Stimulated activated CD4-positive, alpha-beta T cell treated with anti-CD3 and anti-CD28 coated beads, Interleukin-15, amount 100 ng/mL, for 1 hour (primary cell): ENCODE data around the gene PPP1R12B.
"Not testable (repeated sequence)": the region's sequence is repeated elsewhere in the genome, so short reads cannot be mapped to it uniquely, and the experiment has no call there.

Experiments
- DNase-seq, 2 donors: peaks; one replicate each; pipeline ENCODE4 v3.0.0-alpha.2; 2020; ENCODE audit warnings: low read depth in 1 of 2, low spot score in 1 of 2

PPP1R12B gene

DNA sequence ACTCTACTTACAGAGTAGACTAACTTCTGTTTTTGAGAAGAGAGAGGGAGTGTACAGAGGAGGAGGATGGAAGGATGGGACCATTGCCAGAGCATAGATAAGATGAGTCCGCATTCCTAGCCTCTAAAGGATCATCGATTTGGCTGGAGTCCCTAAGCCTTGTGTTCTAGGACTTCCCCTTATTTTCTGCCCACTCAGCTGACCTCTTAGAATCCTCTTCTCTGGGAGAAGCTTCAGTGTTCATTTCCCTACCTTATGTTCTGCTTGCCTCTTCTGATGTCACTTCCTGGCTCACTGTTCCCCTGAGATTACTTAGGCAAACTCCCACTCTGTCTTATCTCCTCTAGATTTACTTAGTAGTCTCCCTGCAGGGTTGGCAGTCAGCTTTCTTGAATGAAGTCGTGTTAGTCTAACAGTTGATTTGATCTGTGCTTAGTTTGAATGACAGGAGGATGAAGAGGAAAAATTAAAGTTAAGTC is 205.1 kb downstream of the PPP1R12B start:
- no peak for DNase-seq

DNA sequence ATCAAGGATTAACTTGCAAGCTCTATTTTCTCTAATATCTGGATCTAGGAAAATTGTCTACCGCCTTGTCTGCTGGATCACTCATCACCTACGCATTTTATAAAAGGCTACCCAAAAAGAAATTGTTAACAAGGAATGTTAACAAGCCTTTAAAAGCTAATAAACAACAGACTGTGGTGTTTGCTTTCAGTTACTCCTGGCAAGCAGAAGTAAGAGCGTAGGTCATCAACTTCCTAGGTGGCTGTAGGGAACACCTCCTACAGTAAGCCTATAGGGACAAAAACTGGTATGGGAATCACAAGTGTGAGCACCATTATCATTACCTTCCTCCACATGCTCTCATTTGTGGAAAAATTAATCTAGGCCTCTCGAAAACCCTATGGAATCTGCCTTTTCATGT is 206.1 kb downstream of the PPP1R12B start:
- not testable (repeated sequence) for DNase-seq

GRCh38 chr1:202556037-202556436 is 207.5 kb downstream of the PPP1R12B start:
- DNase-seq: not testable (repeated sequence)

DNA sequence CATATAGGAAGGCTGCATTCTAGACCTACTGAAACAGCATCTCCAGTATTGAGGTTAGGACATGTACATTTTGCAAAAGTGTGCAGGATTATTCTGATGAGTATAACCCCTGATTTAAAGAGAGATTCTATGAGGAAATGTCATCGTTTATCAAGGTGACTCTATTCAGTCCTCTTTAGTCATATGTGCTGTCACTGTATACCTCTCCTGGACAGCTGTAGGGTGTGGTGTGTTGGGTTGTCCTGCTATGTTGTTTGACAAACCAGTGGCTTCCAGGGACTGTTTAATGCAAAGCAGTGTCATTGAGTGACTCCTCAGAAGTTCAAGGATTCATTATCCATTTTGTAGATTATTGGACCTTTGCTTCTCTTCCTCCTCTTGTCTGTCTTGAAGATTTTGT is 209.2 kb downstream of the PPP1R12B start:
- not testable (repeated sequence) for DNase-seq

DNA sequence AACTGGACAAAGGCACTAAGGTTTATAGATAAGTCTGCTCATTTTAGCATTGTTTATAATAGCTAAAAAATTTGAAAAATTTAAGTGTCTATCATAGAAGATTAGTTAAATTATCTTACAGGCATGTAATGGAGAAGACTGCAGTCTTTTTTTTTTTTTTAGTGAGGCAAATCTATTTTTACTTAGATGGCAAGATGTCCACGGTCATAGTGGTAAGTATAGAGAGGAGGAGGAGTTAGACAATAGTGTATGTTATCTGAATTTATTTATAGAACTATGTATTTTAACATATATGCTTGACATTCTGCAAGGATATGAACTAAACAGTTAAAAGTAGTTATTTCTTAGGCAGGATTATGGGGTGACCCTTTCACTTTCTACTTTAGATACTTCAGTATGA is 212.7 kb downstream of the PPP1R12B start:
- no peak for DNase-seq

- no peak for DNase-seq
Measured at GRCh38 chr1:202561726-202562443, 213.4 kb downstream of the PPP1R12B start.

GRCh38 chr1:202562444-202563060 is 214.1 kb downstream of the PPP1R12B start:
- no peak for DNase-seq

DNA sequence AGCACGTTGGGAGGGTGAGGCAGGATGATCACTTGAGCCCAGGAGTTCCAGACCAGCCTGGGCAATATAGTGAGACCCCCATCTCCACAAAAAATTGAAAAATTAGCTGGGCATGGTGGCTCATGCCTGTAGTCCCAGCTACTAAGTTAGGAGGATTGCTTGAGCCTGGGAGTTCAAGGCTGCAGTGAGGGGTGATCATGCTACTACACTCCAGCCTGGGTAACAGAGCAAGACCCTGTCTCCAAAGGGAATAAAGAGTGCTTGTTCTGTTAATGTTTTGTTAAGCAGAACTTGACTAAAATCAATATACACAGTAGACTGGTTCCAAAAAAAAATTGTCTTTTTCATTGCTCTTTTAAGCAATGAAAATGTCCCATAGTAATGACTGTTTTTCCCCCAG is 215.3 kb downstream of the PPP1R12B start:
- no peak for DNase-seq

DNA sequence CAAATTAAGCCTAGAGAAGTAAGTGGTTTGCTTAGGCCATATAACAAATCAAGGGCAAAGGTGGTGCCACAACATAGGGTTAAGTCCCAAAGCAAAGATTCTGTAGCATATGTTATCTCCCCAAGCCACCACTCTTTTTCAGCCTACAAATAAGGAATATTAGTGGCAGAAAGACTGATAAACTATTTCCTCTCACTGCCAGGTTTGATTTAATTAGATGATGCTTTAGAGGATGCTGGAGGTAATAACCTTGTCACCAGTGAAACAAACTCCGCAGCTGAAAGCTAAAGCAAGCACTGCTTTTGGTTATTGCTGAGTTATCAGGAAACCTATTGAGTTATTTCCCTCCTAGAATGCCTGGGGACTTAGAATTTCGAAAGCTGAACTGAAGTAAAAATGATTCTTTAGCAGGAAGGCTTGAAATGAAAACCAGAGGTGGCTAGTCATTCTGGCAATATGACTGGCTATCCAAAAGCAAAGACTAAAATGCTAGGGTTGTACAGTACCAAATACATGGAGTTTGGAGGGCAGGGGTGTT is 216.5 kb downstream of the PPP1R12B start:
- no peak for DNase-seq

- DNase-seq: no peak
Measured at GRCh38 chr1:202565890-202566602, 217.5 kb downstream of the PPP1R12B start.

DNA sequence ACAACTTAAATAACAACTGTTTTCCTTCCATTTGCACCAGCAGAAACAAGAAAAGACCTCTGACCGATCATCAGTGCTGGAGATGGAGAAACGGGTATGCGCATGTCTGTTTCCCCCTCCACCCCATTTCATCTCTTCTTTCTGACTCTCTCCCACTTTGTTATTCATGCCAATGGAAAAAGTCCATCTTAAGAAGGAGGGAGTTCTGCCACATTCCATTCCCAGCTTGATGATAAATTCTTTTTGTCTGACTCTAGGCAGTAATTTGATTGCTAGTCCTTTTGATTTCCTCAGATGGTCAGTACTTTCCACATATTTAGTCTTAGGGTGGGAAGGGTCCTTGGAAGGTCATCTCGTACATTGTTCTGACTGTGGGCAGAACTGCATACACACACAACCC is 219.2 kb downstream of the PPP1R12B start:
- no peak for DNase-seq

DNA sequence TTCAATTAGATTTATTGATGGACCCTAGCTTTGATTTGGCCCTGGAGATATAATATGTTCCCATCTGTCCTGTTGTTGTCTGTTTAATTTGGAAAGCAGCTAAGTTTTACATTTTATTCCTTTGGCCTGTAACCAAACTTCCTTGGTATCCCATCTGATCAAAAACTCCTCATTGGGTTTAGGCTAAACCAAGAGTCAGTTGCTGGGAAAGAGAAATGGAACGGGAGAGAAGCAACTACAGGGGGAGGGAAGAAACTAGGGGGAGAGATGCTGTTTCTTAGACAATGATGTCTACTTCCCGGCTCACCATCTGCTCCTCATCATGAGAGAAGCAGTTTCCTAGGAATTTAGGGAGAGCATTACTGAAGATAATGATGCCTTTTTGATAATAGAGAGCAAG is 219.9 kb downstream of the PPP1R12B start:
- DNase-seq: no peak

GRCh38 chr1:202568826-202569225 is 220.3 kb downstream of the PPP1R12B start:
- no peak for DNase-seq

DNA sequence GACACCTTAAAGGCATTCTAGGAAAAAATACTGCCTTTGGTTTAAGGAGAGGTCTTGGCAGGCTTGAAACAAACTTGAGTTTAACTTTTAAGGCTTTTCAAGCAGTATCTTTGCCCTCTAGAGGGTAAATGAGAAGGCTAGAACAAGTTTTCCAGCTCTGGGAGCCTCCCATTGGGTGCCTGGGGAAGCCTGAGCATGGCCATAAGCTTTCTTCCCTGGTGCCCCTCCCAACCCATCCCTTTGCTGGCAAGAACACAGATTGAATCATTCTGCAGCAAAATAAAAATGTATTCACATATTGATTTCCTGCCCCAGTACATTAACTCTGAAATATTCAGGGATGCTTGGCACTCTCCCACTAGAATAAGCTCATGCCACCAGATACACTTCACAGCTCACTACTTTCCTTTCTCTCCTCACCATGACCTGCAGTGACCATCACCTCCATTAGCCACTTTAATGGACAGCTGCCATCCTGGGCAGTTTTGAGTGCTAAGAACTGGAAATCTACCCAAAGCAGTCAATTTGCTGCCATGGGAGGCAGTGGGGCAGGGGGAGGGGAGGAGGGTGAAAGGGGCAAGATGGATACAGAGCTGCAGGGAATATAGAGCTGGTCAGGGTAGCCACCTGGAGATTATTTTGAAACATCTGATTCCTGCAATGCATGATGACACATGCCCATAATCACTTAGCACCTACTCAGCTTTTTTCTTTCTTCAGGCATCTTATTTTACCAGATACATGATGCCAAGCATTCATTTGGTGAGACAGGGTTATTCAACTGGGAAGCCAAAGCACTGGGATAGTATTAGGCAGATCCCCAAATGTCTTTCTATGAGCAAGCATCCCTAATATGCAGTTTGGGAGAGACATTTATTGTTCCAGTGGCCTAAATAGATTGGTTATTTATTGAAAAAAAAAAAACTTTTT is 221.2 kb downstream of the PPP1R12B start:
- DNase-seq: no peak

GRCh38 chr1:202571719-202572339 is 223.3 kb downstream of the PPP1R12B start:
- DNase-seq: no peak

DNA sequence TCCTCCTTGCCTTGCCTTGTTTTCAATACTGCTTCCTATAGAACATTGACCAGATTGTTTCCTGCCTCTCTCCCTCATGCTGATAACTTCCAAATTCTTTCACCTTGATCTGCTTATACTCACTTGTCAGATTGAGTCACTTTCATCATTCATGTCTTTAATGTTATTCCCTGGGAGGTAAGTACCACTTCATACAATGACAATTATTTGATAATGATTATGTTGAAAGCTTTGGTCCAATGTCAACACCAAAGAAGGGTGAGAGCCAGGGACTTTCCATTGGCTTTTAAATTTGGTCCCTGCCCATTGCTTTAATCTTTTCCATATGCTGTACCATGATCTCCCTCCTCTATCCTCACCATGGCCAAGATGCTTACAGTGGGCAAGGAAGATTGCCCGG is 224.4 kb downstream of the PPP1R12B start:
- DNase-seq: no peak

DNA sequence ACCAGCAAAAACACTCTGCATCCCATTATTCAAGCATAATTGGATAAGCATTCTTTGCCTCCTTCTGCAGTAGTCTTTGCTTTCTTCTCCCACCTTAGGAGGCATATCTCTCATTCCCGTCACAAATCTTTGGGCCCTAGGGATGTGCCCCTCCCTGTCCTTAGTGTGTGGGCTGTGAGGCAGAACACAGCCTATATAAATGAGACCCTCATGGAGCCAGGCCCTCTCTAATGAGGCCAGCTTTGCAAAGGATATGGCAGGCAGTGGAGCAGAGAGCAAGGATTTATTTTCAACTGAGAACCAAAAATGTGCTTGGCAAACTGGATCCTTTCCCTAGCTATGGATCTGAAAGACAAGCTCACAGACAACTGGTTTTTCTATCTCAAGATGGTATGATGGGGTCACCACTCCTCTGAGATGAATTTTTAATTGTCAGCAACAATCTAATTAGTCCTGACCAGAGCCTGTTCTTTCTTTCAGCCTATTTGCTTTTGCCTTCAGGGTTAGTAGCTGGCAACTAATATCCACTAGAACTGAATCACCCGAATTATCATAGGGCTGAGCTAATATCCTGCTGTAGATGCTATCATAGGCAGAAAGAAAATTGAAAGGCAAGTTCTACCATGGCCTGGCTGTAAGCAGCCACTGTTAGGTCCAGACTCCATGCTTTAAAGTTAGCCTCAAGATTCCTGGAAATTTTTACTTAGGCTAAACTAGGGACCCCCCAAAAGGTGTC is 227.6 kb downstream of the PPP1R12B start:
- no peak for DNase-seq

DNA sequence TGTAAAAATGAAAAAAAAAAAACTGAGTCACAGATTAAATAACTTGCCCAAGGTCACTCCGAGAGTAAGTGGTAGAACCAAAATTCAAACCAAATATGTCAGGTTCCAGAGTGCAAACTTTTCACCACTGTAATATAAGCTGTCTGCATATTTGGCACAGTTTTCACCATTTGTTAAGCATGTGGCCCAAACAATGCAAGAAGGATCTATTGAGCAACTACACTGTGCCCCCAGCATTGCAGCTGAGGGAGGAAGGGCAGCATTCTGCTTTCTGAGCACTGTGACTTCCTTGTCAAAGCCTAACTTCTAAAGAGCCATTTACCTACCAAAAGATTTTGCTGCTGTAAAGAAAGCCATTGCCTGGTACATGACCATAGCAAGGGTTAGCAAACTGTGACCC is 228.3 kb downstream of the PPP1R12B start:
- no peak for DNase-seq

- DNase-seq: no peak
Measured at GRCh38 chr1:202577381-202577780, 228.9 kb downstream of the PPP1R12B start.
